NCI-H146 (cell line): Measurements from ENCODE around the gene ADAMTS10.
A peak's percentile ranks its signal among the peaks of the same experiment; 100 is the strongest.
"Not testable (repeated sequence)": the region's sequence is repeated elsewhere in the genome, so short reads cannot be mapped to it uniquely, and the experiment has no call there.

Experiments used
- DNase-seq: peaks from one replicate; lab custom pipeline; 2025; lab: John Stamatoyannopoulos, UW

Gene ADAMTS10

GRCh38 chr19:8593931-8594330 lies 16.6 kb downstream of the ADAMTS10 start:
- DNase-seq, result no peak

- DNase-seq, result no peak
Measured at GRCh38 chr19:8592231-8593009, 18.1 kb downstream of the ADAMTS10 start.

- DNase-seq, result no peak
Measured at GRCh38 chr19:8589177-8589714, 21.3 kb downstream of the ADAMTS10 start.

DNA sequence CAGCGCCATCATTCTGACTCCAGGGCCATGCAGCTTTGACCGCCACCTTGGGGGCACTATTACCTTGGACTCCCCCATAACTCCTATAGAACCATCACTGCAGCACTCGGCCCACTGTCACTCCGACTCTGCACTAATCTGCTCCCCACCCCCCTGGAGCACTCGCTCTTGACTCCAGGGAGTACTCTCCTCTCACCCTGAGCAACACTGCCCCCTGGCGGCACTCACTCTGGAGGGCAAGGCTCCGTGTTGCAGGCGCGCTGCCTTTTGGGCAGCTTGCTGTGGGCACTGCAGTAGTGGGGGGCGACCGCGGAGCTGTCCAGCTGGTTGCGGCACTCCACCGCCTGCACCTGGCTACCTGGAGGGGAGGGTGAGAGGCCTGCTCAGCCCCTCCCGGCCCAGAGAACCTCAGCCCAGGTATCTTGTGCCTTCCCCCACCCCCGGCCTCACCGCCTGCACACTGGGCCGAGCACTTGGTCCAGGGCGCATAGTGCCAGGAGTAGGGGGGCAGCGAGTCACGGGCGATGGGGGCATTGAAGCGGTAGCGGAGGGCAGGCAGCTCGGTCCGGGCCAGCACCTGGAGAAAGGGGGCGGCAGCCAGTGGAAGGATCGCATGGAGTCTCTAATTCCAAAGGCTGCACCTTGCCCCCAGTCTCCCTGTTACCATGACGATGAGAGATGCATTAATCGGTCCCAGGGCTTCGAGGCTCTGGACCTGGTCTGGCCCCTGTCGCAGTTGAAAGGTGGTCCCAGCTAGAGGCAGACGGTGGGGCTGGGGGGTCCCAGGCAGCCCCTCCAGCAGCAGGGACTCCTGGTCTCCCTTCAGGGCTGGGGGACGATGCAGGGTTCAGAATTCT lies 24.4 kb downstream of the ADAMTS10 start:
- DNase-seq, result no peak

DNA sequence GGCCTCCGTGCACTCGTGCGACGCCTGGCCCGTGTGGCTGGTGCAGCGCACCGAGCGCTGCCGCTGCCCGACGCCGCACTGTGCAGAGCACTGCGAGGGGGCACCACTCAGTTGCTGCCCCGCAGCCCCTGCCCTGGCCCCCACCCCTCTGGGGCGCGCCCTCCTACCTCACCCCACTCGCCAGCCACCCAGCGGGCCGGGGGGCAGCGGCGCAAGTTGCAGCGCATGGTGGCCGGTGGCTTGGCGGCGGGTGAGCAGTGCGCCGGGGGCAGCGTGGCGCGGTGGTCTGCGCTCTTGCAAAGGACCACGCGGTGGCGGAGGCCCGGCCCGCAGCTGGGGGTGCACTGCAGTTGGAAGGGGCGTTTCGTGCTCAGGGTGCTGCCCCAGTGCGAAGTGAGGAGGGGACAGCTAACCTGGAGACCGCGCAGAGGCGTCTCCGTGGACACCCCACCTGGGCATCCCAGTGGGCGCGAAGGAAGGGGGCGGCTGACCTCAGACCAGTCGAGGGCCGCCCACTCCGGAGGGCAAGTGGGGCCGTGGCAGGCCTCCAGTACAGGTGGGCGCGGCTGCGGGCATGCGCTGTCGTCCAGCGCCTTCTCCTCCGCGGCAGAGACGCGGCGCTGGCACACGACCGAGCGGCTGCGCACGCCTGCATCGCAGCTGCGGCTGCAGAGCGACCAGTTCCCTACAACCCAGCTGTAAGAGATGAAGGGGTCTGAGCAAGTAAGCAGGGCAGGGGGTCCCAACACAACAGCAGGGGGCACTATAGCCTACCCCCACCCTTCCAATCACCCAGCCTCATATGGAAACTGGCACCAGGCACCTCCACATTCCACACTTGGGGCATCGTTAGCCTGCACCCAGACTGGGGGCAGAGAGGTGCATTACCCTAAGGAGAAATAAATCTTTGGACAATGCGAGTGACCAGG lies 25.3 kb downstream of the ADAMTS10 start:
- no peak for DNase-seq

DNA sequence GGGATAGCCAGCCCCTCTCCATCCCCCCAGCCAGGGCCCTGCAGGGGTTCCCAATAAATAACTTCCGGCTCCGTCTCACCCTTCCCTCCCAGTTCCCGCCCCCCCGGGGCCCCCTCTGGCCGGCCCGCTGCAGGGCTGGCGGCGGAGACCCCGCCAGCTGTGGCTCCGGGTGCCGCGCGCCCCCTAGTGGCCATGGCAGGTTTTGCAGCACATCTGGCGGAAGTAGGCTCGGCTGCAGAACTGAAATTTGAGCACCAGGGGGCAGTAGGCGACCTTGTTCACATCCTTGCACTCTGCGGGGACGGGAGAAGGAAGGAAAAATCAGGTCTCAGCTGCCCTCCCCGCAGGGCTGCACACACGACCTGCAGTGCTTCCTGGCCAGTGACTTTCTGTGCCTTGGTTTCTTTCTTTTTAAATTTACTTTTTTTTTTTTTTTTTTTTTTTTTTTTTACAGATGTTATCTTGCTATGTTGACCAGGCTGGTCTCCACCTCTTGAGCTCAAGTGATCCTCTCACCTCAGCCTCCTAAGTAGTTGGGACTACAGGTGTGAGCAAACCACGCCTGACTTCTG lies 29.7 kb downstream of the ADAMTS10 start:
- DNase-seq, result peak; percentile 43

GRCh38 chr19:8578642-8579265 lies 31.8 kb downstream of the ADAMTS10 start:
- peak; percentile 27 for DNase-seq

- DNase-seq, result no peak
Measured at GRCh38 chr19:8577741-8578140, 32.8 kb downstream of the ADAMTS10 start.

GRCh38 chr19:8577247-8577646 lies 33.3 kb downstream of the ADAMTS10 start, which contains the start of gene MYO1F:
Gene MYO1F (minus strand): TSS chr19:8577442. CDS start chr19:8577309, 133 bp downstream.
- no peak for DNase-seq

DNA sequence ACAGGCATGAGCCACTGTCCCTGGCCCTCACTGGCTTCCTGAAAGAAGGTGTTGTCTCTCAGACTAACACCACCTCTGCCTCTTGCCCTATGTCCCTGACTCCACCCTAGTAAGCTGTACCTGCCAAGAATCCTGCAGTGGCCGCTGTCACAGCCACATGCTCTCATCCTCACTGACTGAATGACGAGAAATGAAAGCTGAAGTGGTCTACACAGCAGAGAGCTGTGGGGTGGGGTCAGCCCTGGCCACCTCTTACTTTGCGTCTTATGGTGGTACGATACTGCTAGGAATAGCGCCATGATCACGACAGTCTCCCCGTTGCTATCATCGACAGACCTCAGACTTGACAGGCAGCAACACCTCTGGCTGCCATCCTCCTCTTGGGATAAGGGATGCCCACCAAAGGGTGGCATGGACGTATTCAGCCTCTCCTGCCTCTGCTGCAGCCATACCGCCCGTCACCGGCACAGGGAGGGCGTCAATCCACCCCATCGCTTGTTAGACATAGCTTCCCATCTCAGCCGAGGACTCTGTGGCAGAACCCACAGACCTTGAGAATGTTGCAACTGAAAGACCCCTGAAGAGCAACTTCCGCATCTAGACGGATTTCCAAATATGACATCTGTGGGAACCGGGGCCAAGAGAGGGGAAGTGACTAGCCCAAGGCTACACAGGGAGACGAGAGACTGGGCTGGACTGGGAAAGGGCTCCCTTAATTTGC lies 34.1 kb downstream of the ADAMTS10 start:
- no peak for DNase-seq

DNA sequence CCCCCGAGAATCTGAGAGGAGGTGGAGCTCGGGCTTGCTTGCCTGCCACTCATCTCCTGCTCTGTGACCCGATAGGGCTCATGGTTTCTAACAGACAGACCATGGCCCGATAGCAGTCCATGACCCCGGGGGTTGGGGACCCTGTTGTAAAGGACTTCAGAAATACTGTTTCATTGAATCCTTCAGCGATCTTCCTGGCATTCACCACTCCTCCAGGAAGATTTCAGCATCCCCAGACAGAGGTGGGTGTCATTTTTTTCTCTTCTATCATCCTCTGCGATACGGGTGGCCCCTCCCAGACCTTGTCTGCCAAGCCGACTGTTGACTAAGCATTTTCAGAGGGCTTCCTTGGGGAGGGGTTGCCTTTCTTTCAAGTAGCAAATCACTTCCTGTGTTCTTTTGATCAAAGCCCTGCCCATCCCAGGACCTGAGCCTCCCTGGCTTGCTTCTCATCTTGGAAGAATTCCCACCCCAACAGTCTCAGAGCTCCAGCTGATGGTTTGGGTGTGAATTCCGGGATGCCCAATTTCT lies 35.0 kb downstream of the ADAMTS10 start:
- no peak for DNase-seq

DNA sequence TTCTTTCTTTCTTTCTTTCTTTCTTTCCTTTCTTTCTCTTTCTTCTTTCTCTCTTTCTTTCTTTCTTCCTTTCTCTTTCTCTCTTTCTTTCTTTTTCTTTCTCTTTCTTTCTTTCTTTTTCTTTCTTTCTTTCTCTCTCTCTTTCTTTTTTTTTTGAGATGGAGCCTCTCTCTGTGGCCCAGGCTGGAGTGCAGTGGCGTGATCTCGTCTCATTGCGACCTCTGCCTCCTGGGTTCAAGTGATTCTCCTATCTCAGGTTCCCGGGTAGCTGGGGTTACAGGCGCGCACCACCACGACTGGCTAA lies 35.9 kb downstream of the ADAMTS10 start:
- not testable (repeated sequence) for DNase-seq

DNA sequence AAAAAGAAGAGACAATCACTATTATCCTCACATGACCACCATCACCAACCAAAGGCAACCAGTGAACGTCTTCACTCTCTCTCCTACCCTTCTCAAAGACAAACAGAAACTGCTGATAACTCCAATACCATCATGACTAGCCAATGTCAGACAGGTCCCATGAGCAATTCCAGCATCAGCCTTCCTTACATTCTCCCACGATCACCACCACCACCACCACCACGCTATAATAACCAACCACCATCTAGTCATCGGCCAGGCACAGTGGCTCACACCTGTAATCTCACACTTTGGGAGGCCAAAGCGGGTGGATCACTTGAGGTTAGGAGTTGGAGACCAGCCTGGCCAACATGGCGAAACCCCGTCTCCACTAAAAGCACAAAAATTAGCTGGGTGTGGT lies 37.2 kb downstream of the ADAMTS10 start:
- DNase-seq, result no peak

- DNase-seq, result no peak
Measured at GRCh38 chr19:8571006-8571411, 39.5 kb downstream of the ADAMTS10 start.

DNA sequence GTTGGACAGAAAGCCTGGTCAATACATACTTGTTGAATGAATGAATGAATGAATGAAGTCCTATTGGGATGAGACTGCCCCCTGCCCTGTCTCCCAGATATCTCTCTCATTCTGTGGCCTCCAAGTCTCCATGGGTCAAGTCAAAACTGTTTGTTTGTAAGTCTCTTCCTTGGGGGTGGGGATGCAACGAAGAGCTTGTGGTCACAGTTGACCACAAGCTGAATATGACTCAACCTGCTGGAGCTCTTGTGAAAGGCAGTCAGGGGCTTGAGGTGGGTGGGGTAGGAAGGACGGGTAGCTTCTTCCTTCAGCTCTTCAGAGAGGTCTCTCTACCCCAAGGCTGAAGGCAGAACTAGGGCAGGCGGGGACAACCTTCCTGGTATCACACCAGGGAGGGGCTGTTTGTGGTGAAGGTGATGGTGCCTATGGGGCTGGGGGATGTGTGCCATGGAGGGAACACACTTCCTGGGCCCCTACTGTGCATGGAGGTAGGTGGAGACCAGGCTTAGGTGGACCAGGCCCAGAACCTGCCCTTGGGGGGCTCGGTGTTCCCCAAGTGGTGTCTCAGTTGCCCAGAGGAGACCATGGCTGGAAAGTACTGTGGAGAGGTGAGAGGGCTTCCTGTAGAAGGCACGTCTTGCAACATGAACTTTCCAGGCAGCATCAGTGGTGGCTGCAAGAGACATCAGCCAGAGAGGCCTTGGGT lies 41.3 kb downstream of the ADAMTS10 start:
- DNase-seq, result no peak

DNA sequence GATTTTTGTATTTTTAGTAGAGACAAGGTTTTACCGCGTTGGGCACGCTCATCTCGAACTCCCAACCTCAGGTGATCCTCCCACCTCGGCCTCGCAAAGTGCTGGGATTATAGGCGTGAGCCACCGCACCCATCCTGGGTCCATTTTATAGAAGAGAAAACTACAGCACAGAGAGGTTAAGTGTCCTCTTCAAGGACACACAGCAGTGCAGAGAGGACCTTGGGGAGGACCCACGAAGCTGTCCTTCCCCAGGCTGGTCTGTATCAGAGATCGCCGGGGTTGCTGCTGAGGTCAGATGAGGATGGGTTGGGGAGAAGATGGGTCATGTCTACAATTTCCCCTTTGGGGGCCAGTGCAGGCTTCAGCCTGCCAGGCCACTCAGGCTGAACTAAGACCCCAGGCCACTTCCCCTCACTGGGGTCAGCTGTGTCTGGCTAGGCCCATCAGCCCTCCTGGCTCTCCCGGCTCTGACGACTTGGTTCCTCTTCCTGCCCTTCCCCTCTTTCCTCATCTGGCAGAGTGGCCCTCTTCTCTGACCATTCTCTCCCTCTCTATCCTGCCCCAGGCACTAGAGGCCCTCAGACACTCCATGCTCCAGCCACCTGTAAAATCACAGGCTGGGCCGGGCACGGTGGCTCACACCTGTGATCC lies 42.9 kb downstream of the ADAMTS10 start:
- DNase-seq, result no peak

DNA sequence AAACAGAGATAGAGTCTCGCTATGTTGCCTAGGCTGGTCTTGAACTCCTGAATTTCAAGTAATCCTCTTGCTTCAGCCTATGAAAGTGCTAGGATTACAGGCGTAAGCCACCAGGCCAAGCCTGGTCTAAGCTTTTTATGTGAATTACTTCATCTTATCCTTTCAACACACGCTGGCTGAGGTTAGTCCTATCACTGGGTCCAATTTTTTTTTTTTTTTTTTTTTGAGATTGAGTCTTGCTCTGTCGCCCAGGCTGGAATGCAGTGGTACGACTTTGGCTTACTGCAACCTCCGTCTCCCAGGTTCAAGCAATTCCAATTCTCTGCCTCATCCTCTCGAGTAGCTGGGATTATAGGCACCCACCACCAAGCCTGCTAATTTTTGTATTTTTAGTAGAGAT lies 43.7 kb downstream of the ADAMTS10 start:
- no peak for DNase-seq

GRCh38 chr19:8564866-8565265 lies 45.6 kb downstream of the ADAMTS10 start:
- DNase-seq, result not testable (repeated sequence)
